GM18508 (cell line): ENCODE measurements around the gene CEACAM21.

Experiments used
- ATAC-seq: cut with Tn5 transposase; IDR thresholded peaks from one replicate; pipeline ENCODE4 v1.9.1; 2021; ENCODE audit warnings: moderate number of reproducible peaks; ENCODE audit not compliant: insufficient read depth, unreplicated experiment

CEACAM21 gene

DNA sequence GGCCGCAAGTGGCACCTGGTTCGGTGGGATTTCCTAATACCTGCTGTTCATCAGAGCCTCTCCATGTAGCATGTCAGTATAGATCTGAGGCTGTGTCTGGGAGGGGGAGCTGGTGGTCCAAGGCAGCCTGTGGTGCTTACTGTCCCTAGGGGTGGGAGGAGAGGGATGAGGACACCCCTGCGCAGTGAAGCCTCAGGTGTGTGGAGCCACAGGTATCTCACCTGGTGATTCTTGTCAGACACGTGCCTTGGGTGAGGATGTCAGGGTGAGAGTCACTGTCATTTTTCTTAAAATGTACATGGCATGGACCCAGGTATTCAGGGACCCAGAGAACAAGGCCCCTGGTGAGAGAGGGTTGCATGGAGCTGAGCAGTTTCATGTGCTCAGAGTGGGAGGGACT, 39.2 kb downstream of the CEACAM21 start:
- no peak for ATAC-seq

- no peak for ATAC-seq
These were observed 41.0 kb downstream of the CEACAM21 start for GRCh38 chr19:41616792-41617621.

DNA sequence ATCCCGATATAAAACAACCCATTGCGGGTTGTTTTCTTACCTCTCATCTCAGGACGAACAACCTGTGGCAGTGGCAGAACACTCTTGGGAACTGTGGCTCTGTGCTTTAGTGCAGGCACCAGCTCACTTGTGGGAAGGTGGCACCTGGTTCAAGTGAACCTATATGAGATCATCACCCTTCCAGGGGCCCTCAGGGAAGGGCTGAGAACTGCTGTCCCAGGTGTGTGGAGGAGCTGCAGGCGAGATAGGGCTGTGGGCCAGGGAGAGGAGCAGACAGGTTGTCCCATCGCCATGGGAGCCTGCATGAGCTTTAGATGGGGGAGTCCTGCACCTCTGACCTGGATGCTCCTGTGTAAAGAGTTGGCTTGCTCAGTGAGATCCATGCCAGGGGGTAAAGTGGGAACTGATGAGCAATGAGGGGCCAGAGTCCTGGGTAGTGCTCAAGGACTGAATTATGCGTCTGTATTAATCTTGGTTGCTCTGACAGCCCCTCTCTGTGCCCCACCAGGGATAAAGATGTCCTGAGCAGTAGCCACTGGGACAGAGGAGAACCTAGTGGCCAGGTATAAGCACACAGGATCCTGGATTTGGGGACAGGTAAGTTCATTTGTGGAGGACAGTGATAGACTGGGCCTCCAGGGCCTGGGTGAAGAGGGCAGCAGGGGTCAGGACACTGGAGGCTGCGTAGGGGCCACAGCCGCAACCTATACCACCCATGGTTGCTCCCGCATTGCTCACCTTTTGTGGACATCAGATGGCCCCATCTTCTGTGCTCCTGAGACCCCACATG, 42.2 kb downstream of the CEACAM21 start:
- ATAC-seq, result no peak

DNA sequence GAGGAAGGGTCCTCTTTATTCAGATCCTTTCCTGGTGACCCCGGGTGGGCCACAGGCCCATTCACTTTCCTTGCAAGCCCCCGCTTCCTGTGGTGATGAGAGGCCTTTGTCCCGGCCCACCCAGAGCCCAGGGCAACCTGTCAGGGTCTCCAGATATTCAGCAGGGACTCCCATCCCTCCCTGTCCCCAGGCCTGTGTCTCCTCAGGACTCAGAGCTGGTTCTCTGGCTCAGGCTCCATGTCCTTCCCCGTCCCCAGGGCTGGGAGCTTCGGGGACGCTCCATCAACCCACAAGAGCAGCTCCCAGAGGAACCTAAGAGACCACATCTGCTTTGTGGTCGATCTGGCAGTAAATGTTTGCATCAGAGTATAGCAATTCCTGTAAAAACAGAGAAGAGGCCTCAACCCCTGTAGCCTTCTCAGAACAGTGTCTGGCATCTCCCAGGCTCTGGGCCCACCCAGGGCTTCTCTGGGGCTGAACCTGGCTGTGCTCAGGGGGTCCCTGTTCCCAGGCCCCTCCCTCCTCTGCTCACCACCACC, 43.1 kb downstream of the CEACAM21 start:
- no peak for ATAC-seq

DNA sequence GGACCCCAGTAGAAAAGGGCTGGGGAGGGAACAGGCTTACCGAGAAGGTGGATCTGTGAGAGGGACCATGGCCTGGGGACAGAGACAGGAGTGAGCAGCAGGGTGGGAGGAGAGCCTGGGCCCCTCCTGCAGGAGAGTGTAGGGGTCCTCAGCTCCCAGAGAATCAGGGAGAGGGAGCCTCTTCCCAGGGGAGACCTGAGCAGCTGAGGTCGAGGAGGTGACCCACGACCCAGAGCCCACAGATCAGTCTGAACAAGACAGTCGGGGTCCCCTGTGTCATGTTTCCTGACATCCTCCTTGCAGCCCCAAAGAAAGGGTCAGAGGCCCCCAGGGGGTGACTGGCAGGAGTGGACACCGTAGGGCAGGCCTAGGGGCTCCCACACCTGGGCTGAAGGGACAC, 44.2 kb downstream of the CEACAM21 start:
- ATAC-seq, result no peak

DNA sequence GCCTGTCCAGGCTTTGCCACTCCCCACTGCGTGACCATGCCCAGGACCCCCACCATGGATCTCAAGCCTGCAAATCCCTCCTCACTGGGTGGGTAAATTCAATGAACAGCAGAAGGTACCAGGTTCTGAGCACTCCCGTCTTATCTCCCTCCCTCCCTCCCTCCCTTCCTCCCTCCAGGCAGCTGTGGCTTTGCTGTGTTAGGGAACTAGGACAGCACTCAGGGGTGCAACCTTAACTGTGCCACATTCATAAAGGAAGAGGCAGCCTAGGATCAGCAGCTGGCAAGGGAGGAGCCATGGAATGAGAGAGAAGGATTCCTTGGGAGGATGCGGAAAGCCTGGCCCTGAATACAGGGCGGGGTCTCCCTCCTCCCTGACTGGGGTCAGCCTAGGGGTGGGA, 45.3 kb downstream of the CEACAM21 start:
- no peak for ATAC-seq

GRCh38 chr19:41621654-41622053, 45.7 kb downstream of the CEACAM21 start:
- no peak for ATAC-seq

DNA sequence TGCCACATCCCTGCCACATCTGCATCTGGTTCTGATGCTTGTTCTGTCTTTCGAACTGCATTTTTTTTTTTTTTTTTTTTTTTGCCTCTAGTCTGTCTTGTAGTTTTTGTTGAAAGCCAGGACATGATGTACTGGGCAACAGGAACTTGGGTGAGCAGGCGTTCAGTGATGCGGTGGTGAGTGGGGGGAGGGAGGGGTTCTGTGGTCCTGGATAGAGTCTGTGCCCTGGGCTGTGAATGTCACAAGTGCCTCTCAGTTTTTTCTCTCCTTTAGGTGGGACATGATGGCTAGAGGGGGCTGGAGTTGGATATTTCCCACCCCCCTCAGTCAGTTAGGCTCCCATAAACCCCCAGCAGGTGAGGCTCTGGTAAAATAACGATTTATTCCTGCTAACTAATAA, 47.4 kb downstream of the CEACAM21 start:
- ATAC-seq, result no peak

DNA sequence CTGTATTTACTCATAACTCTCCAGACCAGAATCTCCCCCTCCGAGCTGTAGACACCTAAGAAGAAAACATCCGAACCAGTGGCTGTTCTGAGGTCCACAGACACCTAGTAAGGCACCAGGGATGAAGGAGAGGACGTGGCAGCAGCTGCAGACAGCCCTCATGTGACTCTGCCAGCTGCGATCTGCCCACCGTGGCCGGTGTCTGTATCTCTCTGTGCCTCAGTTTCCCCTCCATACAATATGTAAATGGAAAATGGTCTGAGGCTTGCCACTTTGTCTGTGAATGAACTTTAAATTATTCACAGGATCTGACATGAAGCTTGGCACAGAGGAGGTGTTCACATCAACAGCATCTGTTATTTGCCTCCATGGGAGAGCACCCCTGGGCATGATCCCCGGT, 48.5 kb downstream of the CEACAM21 start:
- no peak for ATAC-seq

DNA sequence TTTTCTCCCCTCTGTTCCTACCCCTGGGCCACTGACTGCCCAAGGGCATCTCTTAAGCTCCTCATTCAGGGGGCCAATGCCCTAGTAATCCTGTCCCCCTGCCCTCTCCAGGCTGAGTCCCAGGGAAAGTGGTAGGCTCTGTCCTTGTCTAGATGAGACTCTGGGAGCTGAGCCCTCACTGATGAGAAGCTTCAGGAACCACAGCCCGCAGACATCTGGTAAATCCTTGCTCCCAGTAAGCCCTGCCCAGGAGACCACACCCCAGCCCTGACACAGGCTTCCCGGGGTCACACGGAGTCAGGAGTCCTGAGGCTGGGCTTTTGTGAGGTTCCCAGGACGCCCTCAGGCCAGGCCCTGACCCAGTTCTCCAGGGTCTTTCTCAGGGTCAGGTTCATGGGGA, 49.0 kb downstream of the CEACAM21 start:
- no peak for ATAC-seq

- ATAC-seq, result no peak
These were observed 50.3 kb downstream of the CEACAM21 start for GRCh38 chr19:41626278-41626677.

DNA sequence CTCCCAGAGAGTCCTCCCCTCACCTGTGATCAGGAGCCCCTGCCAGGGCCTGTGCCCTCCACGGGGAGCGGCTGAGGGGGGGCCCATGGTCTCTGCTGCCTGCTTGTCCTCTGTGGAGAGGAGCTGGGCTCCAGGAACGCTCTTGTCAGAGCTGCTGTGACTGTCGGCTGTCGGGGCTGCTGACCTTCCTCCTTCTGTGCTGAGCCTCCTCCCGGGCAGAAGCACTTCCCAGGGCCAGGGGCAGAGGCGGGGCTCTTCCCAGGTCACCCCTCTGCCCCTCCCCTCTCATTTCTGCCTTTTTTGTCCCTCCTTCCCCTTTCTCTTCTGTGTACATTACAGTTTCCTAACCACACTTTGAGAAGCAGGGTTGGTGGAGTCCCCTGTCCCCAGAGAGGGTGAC, 50.9 kb downstream of the CEACAM21 start, which contains the start of gene CEACAM4:
Gene CEACAM4 (minus strand): TSS at position 198 of the 400 bp plus-strand sequence. CDS start 111 bp downstream, at position 87.
- no peak for ATAC-seq

GRCh38 chr19:41627966-41628675, 52.2 kb downstream of the CEACAM21 start:
- no peak for ATAC-seq
